Measurements from ENCODE around the gene AKAP5.

- TF ChIP-seq CTCF (IDR thresholded peaks at IDR 0.05) (no peak), POLR2A (IDR thresholded peaks at IDR 0.05) (no peak)
These were observed 8.7 kb downstream of the AKAP5 start for GRCh38 chr14:64474041-64474440.
